ENCODE data around the gene TAS1R1. TPM values are rescaled to one million over a fixed set of nuclear protein-coding genes. Genes with fewer than 3 reads are reported as not detected.

Gene TAS1R1
- total RNA-seq, 4 donors from 2014 or later, result not detected

DNA sequence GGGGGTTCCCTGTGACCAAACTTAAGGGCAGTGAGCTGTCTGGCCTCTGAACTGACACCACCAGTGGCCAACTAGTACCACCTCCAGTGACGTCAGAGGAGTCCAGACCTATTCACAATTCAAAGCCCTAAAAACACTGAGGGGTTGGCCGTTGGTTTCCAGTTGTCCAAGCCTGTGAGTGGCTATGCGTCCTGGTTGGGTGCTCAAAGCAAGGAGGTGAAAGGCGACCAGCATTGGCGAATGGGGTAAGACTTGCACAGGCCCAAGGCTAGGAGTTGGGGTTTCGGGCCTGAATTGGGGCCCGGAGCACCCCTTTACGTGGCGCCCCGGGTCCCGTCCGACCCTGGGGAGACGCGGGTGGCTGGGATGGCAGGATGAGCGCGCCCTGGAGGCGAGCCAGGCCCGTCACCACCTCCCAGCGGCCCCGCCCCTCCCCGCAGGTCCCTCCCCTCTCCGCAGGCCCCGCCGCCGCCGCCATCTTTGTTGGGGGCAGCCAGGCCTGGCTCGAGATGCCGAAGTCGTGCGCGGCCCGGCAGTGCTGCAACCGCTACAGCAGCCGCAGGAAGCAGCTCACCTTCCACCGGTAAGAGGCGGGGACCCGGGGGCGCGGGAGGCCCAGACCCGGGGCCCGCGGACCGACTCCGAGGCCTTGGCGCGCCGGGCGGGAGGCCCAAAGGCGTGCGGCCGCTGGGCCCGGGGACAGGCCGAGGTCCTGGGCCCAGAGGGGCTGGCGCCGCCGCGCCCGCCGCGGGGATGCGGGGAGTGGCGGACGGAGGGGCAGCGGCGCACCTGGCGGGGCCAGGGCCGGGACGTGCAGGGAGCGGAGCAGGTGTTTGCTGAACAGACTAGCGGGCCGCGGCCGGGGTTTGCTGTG lies 69.8 kb downstream of the TAS1R1 start, which contains the start of gene THAP3:
Gene THAP3, plus strand, starts transcription at position 159 of the 874 bp plus-strand sequence. Its CDS starts 351 bp downstream, at position 510.
- Histone ChIP-seq H3K4me3 (peak within 1 kb of the TSS; percentile 58 to 94), H3K36me3 (no peaks in the 10 kb centered on the region), H3K27ac (peak within 1 kb of the TSS; percentile 90), H3K9me3 (no peaks in the 10 kb centered on the region), H3K27me3 (no peaks in the 10 kb centered on the region), H3K4me1 (peaks cover 0 to 5% of the 10 kb centered on the region in 2 donors)
- TF ChIP-seq CTCF (IDR thresholded peaks at IDR 0.05), result no peak
- TF ChIP-seq POLR2A (IDR thresholded peaks at IDR 0.05), result peak; percentile 9 to 49
- intact Hi-C loops (cut with DNase I; ENCODE audit: low total_unique reads), result no loop called here
- peak; percentile 85 for DNase-seq

DNA sequence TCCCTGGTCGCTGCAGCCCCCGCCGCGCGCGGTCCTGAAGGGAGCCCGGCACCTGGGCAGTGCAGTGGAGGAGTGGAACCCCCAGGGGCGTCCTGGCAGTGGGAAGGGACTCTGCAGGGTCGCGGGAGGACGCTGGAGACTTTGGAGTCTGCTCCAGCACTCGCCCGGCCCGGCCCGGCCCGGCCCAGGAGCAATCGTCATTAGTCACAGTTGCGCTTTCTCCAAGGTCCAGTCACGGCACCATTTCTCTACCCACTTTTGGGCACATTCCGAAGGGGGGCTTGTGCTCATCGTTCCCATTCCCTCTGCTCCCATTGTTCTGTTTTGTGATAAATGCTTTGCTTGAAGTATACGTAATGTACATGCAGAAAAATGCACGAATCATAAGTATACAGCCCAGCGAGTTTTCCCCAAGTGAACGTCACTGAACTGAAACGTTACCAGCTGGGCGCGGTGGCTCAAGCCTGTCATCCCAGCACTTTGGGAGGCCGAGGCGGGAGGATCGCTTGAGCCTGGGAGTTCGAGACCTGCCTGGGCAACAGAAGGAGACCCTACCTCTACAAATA lies 70.6 kb downstream of the TAS1R1 start:
- peak overlapping the region; percentile 90 for H3K27ac ChIP-seq
- H3K27me3 ChIP-seq, result no peaks in the 10 kb centered on the region
- H3K36me3 ChIP-seq, result no peaks in the 10 kb centered on the region
- peak overlapping the region; percentile 58 to 94 for H3K4me3 ChIP-seq
- no peaks in the 10 kb centered on the region for H3K9me3 ChIP-seq
- intact Hi-C loops (cut with DNase I; ENCODE audit: low total_unique reads), result no loop called here
- DNase-seq, result no peak
- peaks cover 0 to 5% of the 10 kb centered on the region in 2 donors for H3K4me1 ChIP-seq
- TF ChIP-seq CTCF (IDR thresholded peaks at IDR 0.05) (no peak), POLR2A (IDR thresholded peaks at IDR 0.05) (no peak)

DNA sequence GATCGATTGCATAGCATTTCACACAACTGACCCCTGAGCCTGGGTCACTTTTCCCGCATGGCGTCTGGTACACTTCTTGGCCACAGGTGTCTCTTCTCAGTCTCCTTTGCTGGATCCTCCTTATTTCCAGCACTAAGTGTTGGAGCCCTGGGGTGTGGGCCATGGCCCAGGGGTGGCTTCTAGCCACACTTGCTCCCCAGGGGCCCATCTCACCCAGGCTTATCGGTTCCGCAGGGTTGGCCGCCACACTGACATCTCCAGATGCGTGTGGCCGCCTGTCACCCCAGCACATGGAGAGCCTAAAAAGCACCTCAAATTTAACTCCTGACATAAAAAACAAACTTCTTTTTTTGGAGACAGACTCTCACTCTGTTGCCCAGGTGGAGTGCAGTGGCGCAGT lies 71.9 kb downstream of the TAS1R1 start:
- no peaks in the 10 kb centered on the region for H3K27me3 ChIP-seq
- no peaks in the 10 kb centered on the region for H3K36me3 ChIP-seq
- intact Hi-C loops (cut with DNase I; ENCODE audit: low total_unique reads), result no loop called here
- no peak overlapping the region for H3K4me3 ChIP-seq
- no peak overlapping the region for H3K27ac ChIP-seq
- no peak for TF ChIP-seq CTCF (IDR thresholded peaks at IDR 0.05)
- TF ChIP-seq POLR2A (IDR thresholded peaks at IDR 0.05), result no peak
- H3K4me1 ChIP-seq, result peaks cover 0 to 5% of the 10 kb centered on the region in 2 donors
- DNase-seq, result no peak
- no peaks in the 10 kb centered on the region for H3K9me3 ChIP-seq

- Histone ChIP-seq H3K27ac (no peak overlapping the region), H3K27me3 (no peaks in the 10 kb centered on the region), H3K4me3 (no peak overlapping the region), H3K9me3 (no peaks in the 10 kb centered on the region), H3K4me1 (peaks cover 0 to 5% of the 10 kb centered on the region in 2 donors), H3K36me3 (no peaks in the 10 kb centered on the region)
- intact Hi-C loops (cut with DNase I; ENCODE audit: low total_unique reads), result no loop called here
- TF ChIP-seq CTCF (IDR thresholded peaks at IDR 0.05) (no peak), POLR2A (IDR thresholded peaks at IDR 0.05) (no peak)
- no peak for DNase-seq
Measured at GRCh38 chr1:6627841-6628545, 72.9 kb downstream of the TAS1R1 start.
